COLO668 (cell line): ENCODE data around the gene PSMD1.
"Not testable (repeated sequence)": the region's sequence is repeated elsewhere in the genome, so short reads cannot be mapped to it uniquely, and the experiment has no call there.

ENCODE experiments used
- DNase-seq: peaks from one replicate; lab custom pipeline; 2025; ENCODE audit not compliant: unreplicated experiment; lab: John Stamatoyannopoulos, UW

PSMD1 gene

GRCh38 chr2:231052494-231053451, 3.9 kb upstream of the PSMD1 start:
- DNase-seq: peak; percentile 93

DNA sequence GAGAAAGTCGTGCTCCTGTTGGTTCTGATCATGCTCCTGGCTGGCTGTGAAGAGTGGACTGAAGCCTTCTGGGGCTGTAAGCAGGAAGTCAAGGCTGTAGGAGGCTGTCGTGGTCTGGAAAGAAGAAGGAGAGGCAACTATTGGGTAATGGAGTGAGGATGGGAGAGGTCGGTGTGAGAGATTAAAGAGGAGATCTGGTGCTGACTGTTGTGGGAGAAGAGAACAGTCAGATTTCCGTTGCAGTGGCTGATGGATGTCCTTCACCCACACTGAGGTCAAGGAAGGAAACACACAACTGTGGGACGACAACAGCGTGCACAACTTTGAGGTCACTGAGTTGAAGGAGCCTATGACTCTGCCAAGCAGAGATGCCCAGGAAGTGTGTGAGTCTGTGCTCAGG, 2.8 kb upstream of the PSMD1 start:
- no peak for DNase-seq

DNA sequence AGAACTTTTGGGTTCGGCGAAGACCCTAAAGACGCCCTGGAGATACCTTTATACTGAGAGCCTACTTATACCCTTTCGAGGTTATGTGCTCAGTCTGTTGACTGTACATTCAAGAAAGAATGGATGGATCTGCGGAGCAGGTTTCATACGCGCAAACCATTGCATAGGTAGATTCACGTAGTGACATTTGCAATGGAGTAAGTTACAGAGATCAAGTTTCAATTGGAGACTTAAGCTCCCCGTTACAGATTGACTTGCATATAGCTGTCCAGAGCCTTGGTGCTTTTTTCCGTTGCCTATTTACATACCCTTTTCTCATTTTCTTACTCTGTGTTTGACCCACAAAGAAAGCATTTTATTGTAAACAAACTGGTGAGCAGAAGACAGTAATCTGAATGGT, 923 bp downstream of the PSMD1 start:
- no peak for DNase-seq

GRCh38 chr2:231058761-231059550, 2.3 kb downstream of the PSMD1 start:
- no peak for DNase-seq

GRCh38 chr2:231059756-231060155, 3.1 kb downstream of the PSMD1 start:
- DNase-seq: no peak

GRCh38 chr2:231062776-231063175, 6.1 kb downstream of the PSMD1 start:
- no peak for DNase-seq

DNA sequence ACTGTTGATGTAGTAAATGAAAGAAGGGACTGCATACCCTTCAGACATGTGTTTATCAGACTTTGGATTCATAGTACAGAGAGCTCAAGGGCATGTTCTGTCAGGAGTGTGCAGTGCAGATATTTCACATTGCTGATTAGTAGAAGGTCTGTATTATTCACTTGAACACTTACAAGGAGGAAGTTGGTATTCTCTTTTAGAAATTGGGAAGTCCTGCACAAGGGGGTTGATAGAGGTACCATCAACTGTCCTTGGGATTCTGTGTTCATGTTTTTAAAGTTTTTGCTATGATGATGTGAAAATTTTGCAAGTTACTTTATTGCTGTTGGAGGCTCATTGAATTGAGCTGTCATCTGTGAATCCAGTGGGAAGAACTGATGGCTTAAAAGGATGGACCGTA, 6.7 kb downstream of the PSMD1 start:
- DNase-seq: no peak

DNA sequence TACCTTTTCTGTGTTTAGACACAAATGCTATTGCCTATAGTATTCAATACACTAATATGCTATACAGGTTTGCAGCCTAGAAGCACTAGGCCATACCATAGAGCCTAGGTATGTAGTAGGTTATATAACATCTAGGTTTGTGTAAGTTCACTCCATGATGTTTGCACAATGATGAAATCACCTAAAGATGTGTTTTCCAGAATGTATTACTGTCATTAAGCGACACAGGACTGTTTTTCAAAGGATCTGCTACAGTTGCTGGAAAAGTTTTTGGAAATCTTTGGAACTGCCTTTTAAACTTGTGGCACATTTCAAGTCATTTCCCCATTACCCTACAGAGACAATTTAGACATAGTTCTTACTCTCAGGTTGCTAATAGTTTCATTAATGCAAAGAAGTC, 9.3 kb downstream of the PSMD1 start:
- DNase-seq: no peak

DNA sequence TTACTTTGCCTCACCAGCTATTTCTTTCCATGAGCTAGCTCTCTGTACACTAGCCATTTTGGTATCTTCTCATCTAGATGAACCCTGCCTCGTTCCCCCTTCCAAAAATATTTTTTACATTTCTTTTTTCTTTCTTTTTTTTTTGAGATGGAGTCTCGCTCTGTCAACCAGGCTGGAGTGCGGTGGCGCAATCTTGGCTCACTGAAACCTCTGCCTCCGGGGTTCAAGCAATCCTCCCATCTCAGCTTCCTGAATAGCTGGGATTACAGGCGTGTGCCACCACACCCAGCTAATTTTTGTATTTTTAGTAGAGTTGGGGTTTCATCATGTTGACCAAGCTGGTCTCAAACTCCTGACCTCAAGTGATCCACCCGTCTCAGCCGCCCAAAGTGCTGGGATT, 10.9 kb downstream of the PSMD1 start:
- DNase-seq: not testable (repeated sequence)

- DNase-seq: no peak
These were observed 12.0 kb downstream of the PSMD1 start for GRCh38 chr2:231068525-231069222.

DNA sequence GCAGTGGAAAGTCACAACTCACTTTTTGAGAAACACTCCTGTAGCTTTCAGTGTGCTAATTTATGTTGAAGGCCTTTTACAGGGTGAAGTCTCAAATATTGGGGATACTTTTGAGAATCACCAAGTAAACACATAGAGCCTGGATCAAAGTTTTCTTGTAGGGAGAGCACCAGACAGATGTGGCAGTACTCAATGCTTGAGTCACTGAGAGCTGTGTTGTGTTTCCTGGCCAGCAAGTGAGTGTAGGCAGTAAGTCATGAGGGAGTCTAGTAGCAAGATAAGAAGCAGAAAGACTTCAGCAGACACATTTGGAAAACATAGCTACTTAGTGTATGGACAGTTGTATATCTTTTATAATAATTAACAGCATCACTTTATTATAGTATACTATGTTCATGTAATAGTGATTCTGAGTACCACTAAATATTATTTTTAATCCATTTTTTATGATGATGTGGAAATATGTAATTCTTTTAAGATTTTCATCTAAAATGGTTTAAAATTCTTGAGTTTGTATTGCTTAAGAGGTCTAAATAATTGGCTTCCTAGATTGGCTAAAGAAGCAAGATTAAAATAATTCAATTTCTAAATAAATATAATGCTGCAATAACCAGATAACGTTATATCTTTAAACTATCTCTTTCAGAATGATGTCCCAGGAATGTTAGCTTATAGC, 12.8 kb downstream of the PSMD1 start:
- DNase-seq: no peak

DNA sequence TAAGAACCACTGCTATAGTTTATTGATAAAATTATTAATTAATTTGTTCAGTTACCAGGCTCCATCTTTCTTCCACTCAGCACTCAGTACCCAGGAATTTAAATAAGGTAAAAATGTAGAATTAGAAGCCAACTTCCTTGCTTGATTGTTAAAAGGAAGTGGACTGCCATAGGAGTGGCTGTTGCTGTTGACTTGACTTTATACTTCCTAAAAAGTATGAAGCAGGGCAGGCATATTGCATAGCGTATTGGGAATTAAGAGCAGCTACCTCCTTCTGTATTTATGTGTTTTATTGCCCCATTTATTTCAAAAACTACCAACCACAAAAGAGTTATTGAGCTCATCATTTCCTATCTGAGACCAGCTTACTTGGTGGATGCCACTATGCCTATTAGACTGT, 27.9 kb downstream of the PSMD1 start:
- DNase-seq: no peak

DNA sequence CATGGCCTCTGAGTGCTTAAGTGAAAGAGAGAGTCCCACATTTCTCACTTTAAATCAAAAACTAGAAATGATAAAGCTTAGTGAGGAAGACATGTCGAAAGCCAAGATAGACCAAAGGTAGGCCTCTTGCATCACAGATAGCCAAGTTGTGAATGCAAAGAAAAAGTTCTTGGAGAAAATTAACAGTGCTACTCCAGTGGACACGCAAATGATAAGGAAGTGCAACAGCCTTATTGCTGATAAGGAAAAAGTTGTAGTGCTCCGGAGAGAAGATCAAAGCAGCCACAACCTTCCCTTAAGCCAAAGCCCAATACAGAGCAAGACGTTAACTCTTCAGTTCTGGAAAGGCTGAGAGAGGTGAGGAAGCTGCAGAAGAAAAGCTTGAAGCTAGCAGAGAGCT, 32.1 kb downstream of the PSMD1 start:
- no peak for DNase-seq

- no peak for DNase-seq
These were observed 37.3 kb downstream of the PSMD1 start for GRCh38 chr2:231093933-231094332.

DNA sequence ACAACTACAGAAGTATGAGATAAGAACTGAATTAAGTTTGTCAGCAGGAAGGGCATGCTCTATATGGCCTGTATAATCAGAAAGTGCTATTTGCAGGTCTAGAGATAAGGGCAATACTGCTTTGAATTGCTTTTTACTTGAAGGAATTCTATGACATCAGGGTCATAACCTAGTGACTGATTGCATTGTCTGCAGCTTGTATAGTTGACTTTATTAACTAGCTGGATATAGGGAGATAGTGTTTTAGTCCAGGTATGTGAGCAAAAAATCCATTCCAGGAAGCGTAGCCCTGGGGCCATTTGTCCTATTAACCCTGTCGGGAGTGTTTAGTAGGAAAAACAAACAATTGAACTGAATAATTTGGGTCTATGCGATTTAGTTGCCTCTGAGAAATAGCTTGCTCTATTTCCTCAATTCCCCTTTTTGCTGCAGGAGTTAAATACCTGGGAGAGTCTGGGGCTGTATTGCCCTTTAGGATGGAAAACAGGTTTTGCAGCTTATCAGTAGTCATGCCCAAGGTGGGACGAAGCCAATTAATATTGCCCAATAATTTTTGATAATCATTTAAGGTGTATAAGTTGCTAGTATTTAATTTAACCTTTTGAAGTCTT, 38.2 kb downstream of the PSMD1 start:
- DNase-seq: no peak

- DNase-seq: no peak
These were observed 43.3 kb downstream of the PSMD1 start for GRCh38 chr2:231099918-231100317.

DNA sequence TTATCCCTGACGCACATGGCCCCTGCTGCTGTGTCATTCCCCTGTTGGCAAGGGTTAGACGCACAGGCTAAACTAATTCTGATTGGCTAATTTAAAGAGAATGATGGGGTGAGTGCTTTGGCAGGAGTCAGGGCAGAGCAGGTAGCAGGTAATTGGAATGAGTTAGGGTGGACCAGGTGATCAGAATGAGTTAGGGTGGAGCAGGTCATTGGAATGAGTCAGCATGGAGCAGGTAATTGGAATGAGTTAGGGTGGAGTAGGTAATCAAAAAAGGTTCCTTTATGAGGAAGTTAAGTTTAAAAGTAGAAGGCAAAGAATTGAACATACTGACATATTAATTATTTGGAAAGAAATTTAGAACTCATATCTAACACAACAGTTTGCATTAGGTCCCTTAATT, 43.7 kb downstream of the PSMD1 start:
- not testable (repeated sequence) for DNase-seq

- DNase-seq: no peak
These were observed 44.3 kb downstream of the PSMD1 start for GRCh38 chr2:231100990-231101389.

GRCh38 chr2:231102772-231103171, 46.1 kb downstream of the PSMD1 start:
- no peak for DNase-seq

DNA sequence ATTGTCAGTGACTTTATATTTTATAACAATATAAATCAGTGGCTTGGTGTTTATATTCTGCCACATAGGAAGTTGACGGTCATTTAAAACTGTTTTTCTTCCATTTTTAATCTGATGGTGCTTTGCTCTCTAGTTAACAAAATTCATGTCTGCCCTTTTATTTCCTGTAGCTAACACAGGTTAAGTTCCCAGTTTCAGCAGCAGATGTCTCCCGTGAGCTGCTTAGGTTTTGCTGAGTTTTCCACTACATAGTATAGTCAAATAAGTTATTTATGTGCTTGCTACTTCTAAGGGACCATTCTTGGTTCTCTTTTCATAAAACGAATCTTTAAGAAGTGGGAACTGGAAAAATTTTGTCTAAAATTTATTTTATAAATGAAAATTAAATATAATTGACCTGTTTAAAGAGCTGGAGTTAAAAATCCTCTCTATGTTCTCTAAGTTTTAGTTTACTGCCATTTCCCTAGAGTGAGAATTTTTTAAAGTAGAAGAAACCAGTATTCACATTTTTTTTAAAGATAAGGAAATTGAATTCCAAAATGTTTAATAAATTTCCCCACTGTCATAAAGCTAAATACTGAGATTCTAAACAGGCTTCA, 47.5 kb downstream of the PSMD1 start:
- peak; percentile 5 for DNase-seq
